Muscle layer of colon (tissue), 2 donors: Measurements from ENCODE around the gene ESRP2.

Source experiments
- H3K27ac ChIP-seq: one replicate; pipeline ENCODE4 v1.7.0; 2013; ENCODE audit warnings: low read depth, mild to moderate bottlenecking, low read length, moderate library complexity
- H3K27me3 ChIP-seq, 2 donors: one replicate each; pipeline ENCODE4 v1.7.0; 2013; ENCODE audit warnings: low read length in 2 of 2, mild to moderate bottlenecking in 2 of 2; ENCODE audit not compliant: insufficient read depth in 2 of 2, control insufficient read depth in 1 of 2
- H3K36me3 ChIP-seq: one replicate; pipeline ENCODE4 v1.7.0; 2013; ENCODE audit warnings: mild to moderate bottlenecking, low read length; ENCODE audit not compliant: insufficient read depth
- H3K4me1 ChIP-seq: one replicate; pipeline ENCODE4 v1.7.0; 2013; ENCODE audit warnings: mild to moderate bottlenecking, low read length; ENCODE audit not compliant: insufficient read depth
- H3K4me3 ChIP-seq, 2 donors: one replicate each; pipeline ENCODE4 v1.7.0; 2013; ENCODE audit warnings: low read length in 2 of 2, low read depth in 1 of 2, mild to moderate bottlenecking in 1 of 2, moderate library complexity in 1 of 2
- H3K9ac ChIP-seq: one replicate; pipeline ENCODE4 v1.7.0; 2013; ENCODE audit warnings: low read length
- H3K9me3 ChIP-seq: one replicate; pipeline ENCODE4 v1.7.0; 2013; ENCODE audit warnings: mild to moderate bottlenecking, low read length
- donor health status: abdominal sarcoma.
- donor health status: Adenocarcinoma of cecum.

The ESRP2 gene

GRCh38 chr16:68273896-68274295 lies 38.0 kb upstream of the ESRP2 start:
- Histone ChIP-seq H3K4me3 (no peak overlapping the region), H3K27me3 (no peaks in the 10 kb centered on the region), H3K36me3 (peaks cover 7% of the 10 kb centered on the region), H3K4me1 (peaks cover 16% of the 10 kb centered on the region), H3K27ac (no peak overlapping the region), H3K9me3 (no peaks in the 10 kb centered on the region), H3K9ac (no peak overlapping the region)

- H3K4me1 ChIP-seq = peaks cover 16% of the 10 kb centered on the region
- no peaks in the 10 kb centered on the region for H3K27me3 ChIP-seq
- peaks cover 7% of the 10 kb centered on the region for H3K36me3 ChIP-seq
- H3K9me3 ChIP-seq = no peaks in the 10 kb centered on the region
- no peak overlapping the region for H3K4me3 ChIP-seq
- no peak overlapping the region for H3K9ac ChIP-seq
- H3K27ac ChIP-seq = no peak overlapping the region
Observed at GRCh38 chr16:68273459-68273858, 37.5 kb upstream of the ESRP2 start.

GRCh38 chr16:68272507-68273209 lies 36.7 kb upstream of the ESRP2 start:
- Histone ChIP-seq H3K9me3 (no peaks in the 10 kb centered on the region), H3K27ac (no peak overlapping the region), H3K36me3 (peaks cover 7% of the 10 kb centered on the region), H3K9ac (no peak overlapping the region), H3K4me1 (peaks cover 22% of the 10 kb centered on the region), H3K4me3 (no peak overlapping the region), H3K27me3 (no peaks in the 10 kb centered on the region)

GRCh38 chr16:68270353-68270752 lies 34.4 kb upstream of the ESRP2 start:
- Histone ChIP-seq H3K9ac (no peak overlapping the region), H3K4me1 (peaks cover 18% of the 10 kb centered on the region), H3K27ac (no peak overlapping the region), H3K4me3 (no peak overlapping the region), H3K27me3 (no peaks in the 10 kb centered on the region), H3K36me3 (peaks cover 7% of the 10 kb centered on the region), H3K9me3 (no peaks in the 10 kb centered on the region)

GRCh38 chr16:68269793-68270192 lies 33.9 kb upstream of the ESRP2 start:
- Histone ChIP-seq H3K9me3 (no peaks in the 10 kb centered on the region), H3K4me1 (peaks cover 18% of the 10 kb centered on the region), H3K27ac (no peak overlapping the region), H3K9ac (no peak overlapping the region), H3K36me3 (peaks cover 7% of the 10 kb centered on the region), H3K27me3 (no peaks in the 10 kb centered on the region), H3K4me3 (no peak overlapping the region)

- Histone ChIP-seq H3K4me1 (peaks cover 23% of the 10 kb centered on the region), H3K9me3 (no peaks in the 10 kb centered on the region), H3K27ac (no peak overlapping the region), H3K36me3 (no peaks in the 10 kb centered on the region), H3K27me3 (no peaks in the 10 kb centered on the region), H3K9ac (no peak overlapping the region), H3K4me3 (no peak overlapping the region)
Observed at GRCh38 chr16:68267612-68268405, 31.9 kb upstream of the ESRP2 start.

GRCh38 chr16:68265078-68265920 lies 29.4 kb upstream of the ESRP2 start:
- no peaks in the 10 kb centered on the region for H3K27me3 ChIP-seq
- peak overlapping the region; percentile 79 for H3K9ac ChIP-seq
- peak overlapping the region; percentile 72 to 82 for H3K4me3 ChIP-seq
- peaks cover 8% of the 10 kb centered on the region for H3K36me3 ChIP-seq
- H3K9me3 ChIP-seq = no peaks in the 10 kb centered on the region
- H3K4me1 ChIP-seq = peaks cover 32% of the 10 kb centered on the region
- peak overlapping the region; percentile 88 for H3K27ac ChIP-seq

GRCh38 chr16:68264128-68265077 lies 28.5 kb upstream of the ESRP2 start, which contains the start of gene SLC7A6:
SLC7A6 (plus strand) TSS chr16:68264526; CDS start chr16:68274727, 10,201 bp downstream.
- no peaks in the 10 kb centered on the region for H3K9me3 ChIP-seq
- peaks cover 17% of the 10 kb centered on the region for H3K36me3 ChIP-seq
- H3K9ac ChIP-seq = peak within 1 kb of the TSS; percentile 79
- H3K4me3 ChIP-seq = peak within 1 kb of the TSS; percentile 72 to 82
- peaks cover 31% of the 10 kb centered on the region for H3K4me1 ChIP-seq
- H3K27ac ChIP-seq = peak within 1 kb of the TSS; percentile 88
- H3K27me3 ChIP-seq = no peaks in the 10 kb centered on the region

GRCh38 chr16:68263559-68264127 lies 27.7 kb upstream of the ESRP2 start:
- no peaks in the 10 kb centered on the region for H3K9me3 ChIP-seq
- no peaks in the 10 kb centered on the region for H3K27me3 ChIP-seq
- peak overlapping the region; percentile 88 for H3K27ac ChIP-seq
- H3K4me1 ChIP-seq = peaks cover 30% of the 10 kb centered on the region
- no peak overlapping the region for H3K9ac ChIP-seq
- H3K36me3 ChIP-seq = peaks cover 24% of the 10 kb centered on the region
- peak overlapping the region; percentile 58 to 72 for H3K4me3 ChIP-seq

- no peaks in the 10 kb centered on the region for H3K27me3 ChIP-seq
- H3K4me1 ChIP-seq = peaks cover 35% of the 10 kb centered on the region
- peaks cover 40% of the 10 kb centered on the region for H3K36me3 ChIP-seq
- H3K9me3 ChIP-seq = no peaks in the 10 kb centered on the region
- H3K9ac ChIP-seq = no peak overlapping the region
- H3K4me3 ChIP-seq = no peak overlapping the region
- no peak overlapping the region for H3K27ac ChIP-seq
Observed at GRCh38 chr16:68259007-68259825, 23.3 kb upstream of the ESRP2 start.
